Liver (tissue), 3 donors: ENCODE measurements around the gene ERC1.

Source experiments
- ATF3 ChIP-seq: IDR thresholded peaks from 2 replicates; pipeline ENCODE4 v1.6.1; 2016; ENCODE audit warnings: antibody characterized with exemption
- CTCF ChIP-seq: fragments of 150-350 bp; IDR thresholded peaks from 2 replicates; pipeline ENCODE4 v1.5.1; 2017; ENCODE audit warnings: improper control_type of control experiment, low read depth, low read length; ENCODE audit not compliant: missing input control
- EGR1 ChIP-seq, 2 donors: IDR thresholded peaks; 2 replicates each; pipeline ENCODE4 v1.6.1; 2016 to 2018; ENCODE audit warnings: antibody characterized with exemption in 2 of 2, low read depth in 2 of 2
- GABPA ChIP-seq, 2 donors: IDR thresholded peaks in 1 of 2; conservative IDR thresholded peaks in 1 of 2; 2 replicates each; pipeline ENCODE4 v1.6.1; 2016; ENCODE audit warnings: antibody characterized with exemption in 2 of 2, mild to moderate bottlenecking in 1 of 2, moderate library complexity in 1 of 2
- JUND ChIP-seq, 2 donors: IDR thresholded peaks; 2 replicates each; pipeline ENCODE4 v1.6.1; 2016; ENCODE audit warnings: antibody characterized with exemption in 2 of 2
- MAX ChIP-seq: IDR thresholded peaks from 2 replicates; pipeline ENCODE4 v1.6.1; 2016; ENCODE audit warnings: antibody characterized with exemption
- RAD21 ChIP-seq, 2 donors: IDR thresholded peaks; 2 replicates each; pipeline ENCODE4 v1.6.1; 2016; ENCODE audit warnings: antibody characterized with exemption in 2 of 2, mild to moderate bottlenecking in 2 of 2
- RXRA ChIP-seq, 2 donors: IDR thresholded peaks; 2 replicates each; pipeline ENCODE4 v1.6.1; 2017 to 2018; ENCODE audit warnings: antibody characterized with exemption in 2 of 2, mild to moderate bottlenecking in 1 of 2
- SP1 ChIP-seq: IDR thresholded peaks from 2 replicates; pipeline ENCODE4 v1.6.1; 2018; ENCODE audit warnings: antibody characterized with exemption, mild to moderate bottlenecking
- TAF1 ChIP-seq: conservative IDR thresholded peaks from 2 replicates; pipeline ENCODE4 v1.6.1; 2016; ENCODE audit warnings: antibody characterized with exemption, mild to moderate bottlenecking
- donor health status: healthy.
- donor health status: healthy.

- no peak for TF ChIP-seq CTCF
- no peak for TF ChIP-seq TAF1
- TF ChIP-seq EGR1 (IDR thresholded peaks at IDR 0.05; ENCODE audit: low read depth in 2 of 2): no peak
- no peak for TF ChIP-seq MAX
- TF ChIP-seq JUND (IDR thresholded peaks at IDR 0.05): no peak
- TF ChIP-seq GABPA (IDR thresholded peaks at IDR 0.05 in 1 of 2, conservative IDR thresholded peaks at IDR 0.05 in 1 of 2): no peak
- no peak for TF ChIP-seq RAD21 (IDR thresholded peaks at IDR 0.05)
- TF ChIP-seq RXRA (IDR thresholded peaks at IDR 0.05): no peak
- TF ChIP-seq ATF3: no peak
- no peak for TF ChIP-seq SP1
These were observed 514.6 kb downstream of the ERC1 start for GRCh38 chr12:1505576-1505975.
